Activated T-cell treated with anti-CD3 and anti-CD28 coated beads, Interleukin-2, amount 50 U/mL, for 1 hour (primary cell): Measurements from ENCODE around the gene ATG2B.
A peak's percentile ranks its signal among the peaks of the same experiment; 100 is the strongest.
"Not testable (repeated sequence)": the region's sequence is repeated elsewhere in the genome, so short reads cannot be mapped to it uniquely, and the experiment has no call there.

Experiments used
- DNase-seq: peaks from one replicate; pipeline ENCODE4 v3.0.0-alpha.2; 2020

The ATG2B gene

GRCh38 chr14:96376093-96376492 is 13.0 kb upstream of the ATG2B start:
- no peak for DNase-seq

GRCh38 chr14:96373538-96373937 is 10.4 kb upstream of the ATG2B start:
- no peak for DNase-seq

GRCh38 chr14:96370528-96370927 is 7.4 kb upstream of the ATG2B start:
- no peak for DNase-seq

GRCh38 chr14:96368534-96368933 is 5.4 kb upstream of the ATG2B start:
- DNase-seq = no peak

- DNase-seq = no peak
These were observed 1.8 kb upstream of the ATG2B start for GRCh38 chr14:96364962-96365361.

GRCh38 chr14:96363751-96364336 is 703 bp upstream of the ATG2B start:
- no peak for DNase-seq

- peak; percentile 36 for DNase-seq
These were observed 823 bp downstream of the ATG2B start for GRCh38 chr14:96362071-96362964.

- no peak for DNase-seq
These were observed 3.2 kb downstream of the ATG2B start for GRCh38 chr14:96359959-96360358.

- no peak for DNase-seq
These were observed 5.9 kb downstream of the ATG2B start for GRCh38 chr14:96357216-96357615.

- no peak for DNase-seq
These were observed 8.9 kb downstream of the ATG2B start for GRCh38 chr14:96354246-96354645.

GRCh38 chr14:96352708-96353107 is 10.4 kb downstream of the ATG2B start:
- no peak for DNase-seq

- DNase-seq = no peak
These were observed 11.2 kb downstream of the ATG2B start for GRCh38 chr14:96351986-96352385.

GRCh38 chr14:96349286-96350075 is 13.7 kb downstream of the ATG2B start:
- DNase-seq = no peak

GRCh38 chr14:96347957-96348356 is 15.2 kb downstream of the ATG2B start:
- DNase-seq = not testable (repeated sequence)

- DNase-seq = no peak
These were observed 17.5 kb downstream of the ATG2B start for GRCh38 chr14:96345669-96346068.

GRCh38 chr14:96341323-96341722 is 21.8 kb downstream of the ATG2B start:
- no peak for DNase-seq

- no peak for DNase-seq
These were observed 24.6 kb downstream of the ATG2B start for GRCh38 chr14:96338551-96338950.

GRCh38 chr14:96324219-96324618 is 38.9 kb downstream of the ATG2B start:
- DNase-seq = no peak

GRCh38 chr14:96320605-96321004 is 42.5 kb downstream of the ATG2B start:
- DNase-seq = no peak

GRCh38 chr14:96318836-96319235 is 44.3 kb downstream of the ATG2B start:
- DNase-seq = no peak

- no peak for DNase-seq
These were observed 47.1 kb downstream of the ATG2B start for GRCh38 chr14:96316087-96316486.

- no peak for DNase-seq
These were observed 52.2 kb downstream of the ATG2B start for GRCh38 chr14:96310906-96311305.

- DNase-seq = no peak
These were observed 53.2 kb downstream of the ATG2B start for GRCh38 chr14:96309896-96310330.
